Activated T-cell treated with anti-CD3 and anti-CD28 coated beads, Interleukin-2, amount 50 U/mL, for 48 hours (primary cell): ENCODE data around the gene AZGP1.
"Not testable (repeated sequence)": the region's sequence is repeated elsewhere in the genome, so short reads cannot be mapped to it uniquely, and the experiment has no call there.

Experiments
- DNase-seq, 2 experiments: peaks; one replicate each; pipeline ENCODE4 v3.0.0-alpha.2; 2020

AZGP1 gene

GRCh38 chr7:99996755-99997544 lies 21.1 kb upstream of the AZGP1 start:
- no peak for DNase-seq

GRCh38 chr7:99994819-99995218 lies 19.0 kb upstream of the AZGP1 start:
- no peak for DNase-seq

GRCh38 chr7:99992330-99993038 lies 16.7 kb upstream of the AZGP1 start:
- no peak for DNase-seq

GRCh38 chr7:99991543-99991942 lies 15.7 kb upstream of the AZGP1 start:
- not testable (repeated sequence) for DNase-seq

GRCh38 chr7:99990460-99990852 lies 14.6 kb upstream of the AZGP1 start:
- no peak for DNase-seq

- no peak for DNase-seq
Observed at GRCh38 chr7:99987846-99988245, 12.0 kb upstream of the AZGP1 start.

- DNase-seq = not testable (repeated sequence)
Observed at GRCh38 chr7:99987306-99987705, 11.5 kb upstream of the AZGP1 start.

GRCh38 chr7:99984593-99984992 lies 8.8 kb upstream of the AZGP1 start:
- DNase-seq = no peak

GRCh38 chr7:99981066-99981465 lies 5.2 kb upstream of the AZGP1 start:
- DNase-seq = not testable (repeated sequence)

- not testable (repeated sequence) for DNase-seq
Observed at GRCh38 chr7:99980448-99980872, 4.6 kb upstream of the AZGP1 start.

GRCh38 chr7:99979814-99980225 lies 4.0 kb upstream of the AZGP1 start:
- DNase-seq = peak; percentile 76

- DNase-seq = no peak
Observed at GRCh38 chr7:99976626-99977025, 795 bp upstream of the AZGP1 start.

- DNase-seq = no peak
Observed at GRCh38 chr7:99974681-99975080, 1.1 kb downstream of the AZGP1 start.

GRCh38 chr7:99973817-99974216 lies 2.0 kb downstream of the AZGP1 start:
- not testable (repeated sequence) for DNase-seq

GRCh38 chr7:99971242-99971641 lies 4.6 kb downstream of the AZGP1 start:
- no peak for DNase-seq

GRCh38 chr7:99969813-99970212 lies 6.0 kb downstream of the AZGP1 start:
- not testable (repeated sequence) for DNase-seq

GRCh38 chr7:99969298-99969697 lies 6.5 kb downstream of the AZGP1 start:
- DNase-seq = no peak

- DNase-seq = no peak
Observed at GRCh38 chr7:99958564-99959227, 17.1 kb downstream of the AZGP1 start.

GRCh38 chr7:99955247-99955646 lies 20.6 kb downstream of the AZGP1 start:
- DNase-seq = no peak

- not testable (repeated sequence) for DNase-seq
Observed at GRCh38 chr7:99954643-99955042, 21.2 kb downstream of the AZGP1 start.

GRCh38 chr7:99953649-99954048 lies 22.2 kb downstream of the AZGP1 start:
- DNase-seq = no peak

- DNase-seq = not testable (repeated sequence)
Observed at GRCh38 chr7:99952649-99953048, 23.2 kb downstream of the AZGP1 start.

GRCh38 chr7:99950819-99951218 lies 25.0 kb downstream of the AZGP1 start:
- not testable (repeated sequence) for DNase-seq
